Omental fat pad (tissue), 4 donors: ENCODE data around the gene OR5H15. TPM values are rescaled to one million over a fixed set of nuclear protein-coding genes. Genes with fewer than 3 reads are reported as not detected.
"Not testable (repeated sequence)": the region's sequence is repeated elsewhere in the genome, so short reads cannot be mapped to it uniquely, and the experiment has no call there.

Source experiments
- ATAC-seq: fragments of 150-250 bp; one replicate; pipeline ENCODE4 v1.9.1; 2016; ENCODE audit warnings: mild to moderate bottlenecking, moderate library complexity; ENCODE audit not compliant: low FRiP score
- DNase-seq: peaks from one replicate; pipeline ENCODE4 v3.0.0-alpha.2; 2019; ENCODE audit warnings: low spot score
- CTCF ChIP-seq, 3 donors: fragments of 450-650 bp; IDR thresholded peaks; one replicate each; pipeline ENCODE4 v1.5.1; 2016 to 2017; ENCODE audit warnings: antibody characterized with exemption in 3 of 3, mild to moderate bottlenecking in 3 of 3, moderate library complexity in 2 of 3
- total RNA-seq, 4 donors: library from RNA; depleted of rRNA; stranded (reverse); fragments of >200 nt; gene quantifications; one replicate each; pipeline ENCODE4 v1.1.0, GENCODE V29; 2016

Gene OR5H15
- total RNA-seq: not detected

GRCh38 chr3:98166396-98166795 is at the start of gene OR5H15:
Gene OR5H15, plus strand, starts transcription at chr3:98166696. Its CDS starts 2,004 bp downstream, at chr3:98168700.
- TF ChIP-seq CTCF (IDR thresholded peaks at IDR 0.05): no peak
- DNase-seq (no peak), ATAC-seq (no peak)

GRCh38 chr3:98130421-98130820 is 36.1 kb upstream of the OR5H15 start, which contains the start of gene OR5H1:
Gene OR5H1, plus strand, starts transcription at chr3:98130721. Its CDS starts 1,977 bp downstream, at chr3:98132698.
- DNase-seq: no peak
- no peak for ATAC-seq
- no peak for TF ChIP-seq CTCF (IDR thresholded peaks at IDR 0.05)

GRCh38 chr3:98136631-98137030 is 29.9 kb upstream of the OR5H15 start:
- ATAC-seq (no peak), DNase-seq (no peak)
- no peak for TF ChIP-seq CTCF (IDR thresholded peaks at IDR 0.05)

- ATAC-seq, DNase-seq: not testable (repeated sequence)
Measured at GRCh38 chr3:98137826-98138557, 28.5 kb upstream of the OR5H15 start.

- ATAC-seq: no peak
- no peak for DNase-seq
- no peak for TF ChIP-seq CTCF (IDR thresholded peaks at IDR 0.05)
Measured at GRCh38 chr3:98140531-98140930, 26.0 kb upstream of the OR5H15 start.

GRCh38 chr3:98147179-98147578 is 19.3 kb upstream of the OR5H15 start, which contains the start of gene OR5H14:
Gene OR5H14, plus strand, starts transcription at chr3:98147479. Its CDS starts 1,907 bp downstream, at chr3:98149386.
- no peak for TF ChIP-seq CTCF (IDR thresholded peaks at IDR 0.05)
- ATAC-seq (no peak), DNase-seq (no peak)

GRCh38 chr3:98148751-98149150 is 17.7 kb upstream of the OR5H15 start:
- no peak for TF ChIP-seq CTCF (IDR thresholded peaks at IDR 0.05)
- ATAC-seq (no peak), DNase-seq (no peak)

GRCh38 chr3:98149456-98149855 is 17.0 kb upstream of the OR5H15 start:
- not testable (repeated sequence) for ATAC-seq, DNase-seq
